HEK293 (cell line): ENCODE results near the gene CLK1.

Experiments
- EGR2 ChIP-seq: fragments of 450-650 bp; formaldehyde crosslinking; IDR thresholded peaks from 2 replicates; pipeline ENCODE4 v1.5.1; 2016; ENCODE audit warnings: low read depth, missing biosample characterization, missing genetic modification characterization
- FEZF1 ChIP-seq: fragments of 450-650 bp; formaldehyde crosslinking; IDR thresholded peaks from 2 replicates; pipeline ENCODE4 v1.5.1; 2016; ENCODE audit warnings: missing biosample characterization, missing genetic modification characterization
- IKZF3 ChIP-seq: fragments of 450-650 bp; IDR thresholded peaks from 2 replicates; pipeline ENCODE4 v1.5.0; 2018; ENCODE audit warnings: missing biosample characterization, mild to moderate bottlenecking, missing genetic modification characterization, moderate library complexity
- KLF8 ChIP-seq: fragments of 450-650 bp; formaldehyde crosslinking; IDR thresholded peaks from 2 replicates; pipeline ENCODE4 v1.5.1; 2016; ENCODE audit warnings: missing biosample characterization, missing genetic modification characterization
- MZF1 ChIP-seq: fragments of 450-650 bp; formaldehyde crosslinking; IDR thresholded peaks from 2 replicates; pipeline ENCODE4 v1.5.1; 2017; ENCODE audit warnings: missing biosample characterization, missing genetic modification characterization, borderline replicate concordance
- PRDM1 ChIP-seq: fragments of 450-650 bp; formaldehyde crosslinking; IDR thresholded peaks from 2 replicates; pipeline ENCODE4; 2016; ENCODE audit warnings: missing biosample characterization, missing genetic modification characterization
- SCRT2 ChIP-seq: fragments of 450-650 bp; formaldehyde crosslinking; IDR thresholded peaks from 2 replicates; pipeline ENCODE4 v1.5.1; 2016; ENCODE audit warnings: missing biosample characterization, missing genetic modification characterization
- SP2 ChIP-seq: fragments of 450-650 bp; formaldehyde crosslinking; IDR thresholded peaks from 2 replicates; pipeline ENCODE4 v1.5.1; 2016; ENCODE audit warnings: missing biosample characterization, missing genetic modification characterization
- ZBTB1 ChIP-seq: fragments of 450-650 bp; formaldehyde crosslinking; IDR thresholded peaks from 2 replicates; pipeline ENCODE4 v1.5.1; 2016; ENCODE audit warnings: missing biosample characterization, missing genetic modification characterization
- ZFP37 ChIP-seq: fragments of 450-650 bp; formaldehyde crosslinking; IDR thresholded peaks from 2 replicates; pipeline ENCODE4 v1.5.1; 2016; ENCODE audit warnings: missing biosample characterization, missing genetic modification characterization
- ZNF10 ChIP-seq: fragments of 450-650 bp; formaldehyde crosslinking; IDR thresholded peaks from 2 replicates; pipeline ENCODE4 v1.5.1; 2017; ENCODE audit warnings: missing biosample characterization, missing genetic modification characterization
- ZNF133 ChIP-seq: fragments of 450-650 bp; formaldehyde crosslinking; IDR thresholded peaks from 2 replicates; pipeline ENCODE4 v1.5.1; 2016; ENCODE audit warnings: missing biosample characterization, missing genetic modification characterization
- ZNF146 ChIP-seq: fragments of 450-650 bp; formaldehyde crosslinking; IDR thresholded peaks from 2 replicates; pipeline ENCODE4 v1.5.1; 2016; ENCODE audit warnings: missing biosample characterization, missing genetic modification characterization
- ZNF155 ChIP-seq: fragments of 450-650 bp; formaldehyde crosslinking; IDR thresholded peaks from 2 replicates; pipeline ENCODE4 v1.5.1; 2016; ENCODE audit warnings: missing biosample characterization, missing genetic modification characterization
- ZNF2 ChIP-seq: fragments of 450-650 bp; formaldehyde crosslinking; IDR thresholded peaks from 2 replicates; pipeline ENCODE4 v1.5.1; 2016; ENCODE audit warnings: missing biosample characterization, missing genetic modification characterization
- ZNF239 ChIP-seq: fragments of 450-650 bp; formaldehyde crosslinking; IDR thresholded peaks from 2 replicates; pipeline ENCODE4 v1.5.1; 2016; ENCODE audit warnings: missing biosample characterization, missing genetic modification characterization
- ZNF266 ChIP-seq: fragments of 450-650 bp; formaldehyde crosslinking; IDR thresholded peaks from 2 replicates; pipeline ENCODE4 v1.5.1; 2016; ENCODE audit warnings: missing biosample characterization, missing genetic modification characterization, low read depth
- ZNF292 ChIP-seq: fragments of 450-650 bp; formaldehyde crosslinking; IDR thresholded peaks from 2 replicates; pipeline ENCODE4 v1.5.1; 2016; ENCODE audit warnings: low read depth, missing biosample characterization, missing genetic modification characterization, borderline replicate concordance
- ZNF302 ChIP-seq: fragments of 450-650 bp; formaldehyde crosslinking; IDR thresholded peaks from 2 replicates; pipeline ENCODE4 v1.5.1; 2016; ENCODE audit warnings: missing biosample characterization, missing genetic modification characterization, low read depth
- ZNF335 ChIP-seq: fragments of 450-650 bp; formaldehyde crosslinking; conservative IDR thresholded peaks from 2 replicates; pipeline ENCODE4 v1.5.1; 2016; ENCODE audit warnings: missing biosample characterization, missing genetic modification characterization
- ZNF394 ChIP-seq: fragments of 450-650 bp; formaldehyde crosslinking; IDR thresholded peaks from 2 replicates; pipeline ENCODE4 v1.5.1; 2016; ENCODE audit warnings: missing biosample characterization, missing genetic modification characterization, mild to moderate bottlenecking, moderate library complexity, borderline replicate concordance
- ZNF404 ChIP-seq: fragments of 450-650 bp; formaldehyde crosslinking; IDR thresholded peaks from 2 replicates; pipeline ENCODE4 v1.5.1; 2017; ENCODE audit warnings: missing biosample characterization, missing genetic modification characterization
- ZNF416 ChIP-seq: fragments of 450-650 bp; formaldehyde crosslinking; IDR thresholded peaks from 2 replicates; pipeline ENCODE4 v1.5.1; 2016; ENCODE audit warnings: missing biosample characterization, missing genetic modification characterization
- ZNF426 ChIP-seq: fragments of 450-650 bp; formaldehyde crosslinking; IDR thresholded peaks from 2 replicates; pipeline ENCODE4 v1.5.1; 2017; ENCODE audit warnings: missing biosample characterization, missing genetic modification characterization, mild to moderate bottlenecking, inconsistent platforms, moderate library complexity
- ZNF544 ChIP-seq: fragments of 450-650 bp; formaldehyde crosslinking; IDR thresholded peaks from 2 replicates; pipeline ENCODE4 v1.5.0; 2017; ENCODE audit warnings: missing biosample characterization, missing genetic modification characterization
- ZNF558 ChIP-seq: fragments of 450-650 bp; formaldehyde crosslinking; IDR thresholded peaks from 2 replicates; pipeline ENCODE4 v1.5.1; 2016; ENCODE audit warnings: missing biosample characterization, missing genetic modification characterization
- ZNF610 ChIP-seq: fragments of 450-650 bp; formaldehyde crosslinking; IDR thresholded peaks from 2 replicates; pipeline ENCODE4 v1.5.1; 2016; ENCODE audit warnings: missing biosample characterization, missing genetic modification characterization, borderline replicate concordance
- ZNF658 ChIP-seq: fragments of 450-650 bp; formaldehyde crosslinking; IDR thresholded peaks from 2 replicates; pipeline ENCODE4; 2016; ENCODE audit warnings: missing biosample characterization, missing genetic modification characterization
- ZNF76 ChIP-seq: fragments of 450-650 bp; formaldehyde crosslinking; IDR thresholded peaks from 2 replicates; pipeline ENCODE4; 2016; ENCODE audit warnings: low read depth, missing biosample characterization, missing genetic modification characterization, borderline replicate concordance
- ZNF837 ChIP-seq: fragments of 450-650 bp; formaldehyde crosslinking; IDR thresholded peaks from 2 replicates; pipeline ENCODE4 v1.5.1; 2016; ENCODE audit warnings: missing biosample characterization, missing genetic modification characterization
- TF ChIP-seq, protein P1 (sequence below): fragments of 450-650 bp; formaldehyde crosslinking; conservative IDR thresholded peaks from 2 replicates; pipeline ENCODE4 v1.5.1; 2016; ENCODE audit warnings: low read depth, missing biosample characterization, missing genetic modification characterization
- TF ChIP-seq, protein P2 (sequence below): fragments of 450-650 bp; formaldehyde crosslinking; IDR thresholded peaks from 2 replicates; pipeline ENCODE4 v1.5.1; 2016; ENCODE audit warnings: missing biosample characterization, missing genetic modification characterization
- TF ChIP-seq, protein P3 (sequence below): fragments of 450-650 bp; formaldehyde crosslinking; IDR thresholded peaks from 2 replicates; pipeline ENCODE4 v1.5.1; 2016; ENCODE audit warnings: missing biosample characterization, missing genetic modification characterization
- TF ChIP-seq, protein P4 (sequence below): fragments of 450-650 bp; formaldehyde crosslinking; IDR thresholded peaks from 2 replicates; pipeline ENCODE4 v1.5.1; 2016; ENCODE audit warnings: missing biosample characterization, missing genetic modification characterization
- TF ChIP-seq, protein P5 (sequence below): fragments of 450-650 bp; formaldehyde crosslinking; IDR thresholded peaks from 2 replicates; pipeline ENCODE4 v1.5.1; 2016; ENCODE audit warnings: missing biosample characterization, missing genetic modification characterization, borderline replicate concordance

CLK1 gene

DNA sequence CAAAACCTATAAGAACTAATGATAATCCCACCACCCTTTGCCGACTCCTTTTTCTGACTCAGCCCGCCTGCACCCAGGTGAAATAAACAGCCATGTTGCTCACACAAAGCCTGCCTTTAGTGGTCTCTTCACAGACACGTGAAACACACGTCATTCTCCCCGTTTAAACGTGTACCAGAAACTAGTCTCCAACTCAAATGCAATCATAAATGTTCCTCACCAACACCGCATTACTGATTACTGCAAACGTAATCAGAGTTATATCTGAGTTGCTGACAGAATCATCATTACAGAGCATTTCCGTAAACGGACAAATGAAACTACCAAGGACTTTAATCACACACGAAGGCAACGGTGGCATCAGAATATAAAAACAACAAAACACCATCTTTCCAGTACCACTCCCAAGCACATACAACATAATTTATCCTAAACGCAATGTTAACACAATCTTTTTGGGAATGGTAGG is 1.9 kb downstream of the CLK1 start (continued):
- TF ChIP-seq, protein P1, sequence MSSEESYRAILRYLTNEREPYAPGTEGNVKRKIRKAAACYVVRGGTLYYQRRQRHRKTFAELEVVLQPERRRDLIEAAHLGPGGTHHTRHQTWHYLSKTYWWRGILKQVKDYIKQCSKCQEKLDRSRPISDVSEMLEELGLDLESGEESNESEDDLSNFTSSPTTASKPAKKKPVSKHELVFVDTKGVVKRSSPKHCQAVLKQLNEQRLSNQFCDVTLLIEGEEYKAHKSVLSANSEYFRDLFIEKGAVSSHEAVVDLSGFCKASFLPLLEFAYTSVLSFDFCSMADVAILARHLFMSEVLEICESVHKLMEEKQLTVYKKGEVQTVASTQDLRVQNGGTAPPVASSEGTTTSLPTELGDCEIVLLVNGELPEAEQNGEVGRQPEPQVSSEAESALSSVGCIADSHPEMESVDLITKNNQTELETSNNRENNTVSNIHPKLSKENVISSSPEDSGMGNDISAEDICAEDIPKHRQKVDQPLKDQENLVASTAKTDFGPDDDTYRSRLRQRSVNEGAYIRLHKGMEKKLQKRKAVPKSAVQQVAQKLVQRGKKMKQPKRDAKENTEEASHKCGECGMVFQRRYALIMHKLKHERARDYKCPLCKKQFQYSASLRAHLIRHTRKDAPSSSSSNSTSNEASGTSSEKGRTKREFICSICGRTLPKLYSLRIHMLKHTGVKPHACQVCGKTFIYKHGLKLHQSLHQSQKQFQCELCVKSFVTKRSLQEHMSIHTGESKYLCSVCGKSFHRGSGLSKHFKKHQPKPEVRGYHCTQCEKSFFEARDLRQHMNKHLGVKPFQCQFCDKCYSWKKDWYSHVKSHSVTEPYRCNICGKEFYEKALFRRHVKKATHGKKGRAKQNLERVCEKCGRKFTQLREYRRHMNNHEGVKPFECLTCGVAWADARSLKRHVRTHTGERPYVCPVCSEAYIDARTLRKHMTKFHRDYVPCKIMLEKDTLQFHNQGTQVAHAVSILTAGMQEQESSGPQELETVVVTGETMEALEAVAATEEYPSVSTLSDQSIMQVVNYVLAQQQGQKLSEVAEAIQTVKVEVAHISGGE: no peak
- no peak for TF ChIP-seq ZNF558 (tag by site-specific recombination)
- no peak for TF ChIP-seq ZNF302 (tag by site-specific recombination)
- TF ChIP-seq ZNF266 (tag by site-specific recombination): no peak
- TF ChIP-seq IKZF3 (tag by site-specific recombination): no peak
- no peak for TF ChIP-seq ZNF133
- TF ChIP-seq, protein P2, sequence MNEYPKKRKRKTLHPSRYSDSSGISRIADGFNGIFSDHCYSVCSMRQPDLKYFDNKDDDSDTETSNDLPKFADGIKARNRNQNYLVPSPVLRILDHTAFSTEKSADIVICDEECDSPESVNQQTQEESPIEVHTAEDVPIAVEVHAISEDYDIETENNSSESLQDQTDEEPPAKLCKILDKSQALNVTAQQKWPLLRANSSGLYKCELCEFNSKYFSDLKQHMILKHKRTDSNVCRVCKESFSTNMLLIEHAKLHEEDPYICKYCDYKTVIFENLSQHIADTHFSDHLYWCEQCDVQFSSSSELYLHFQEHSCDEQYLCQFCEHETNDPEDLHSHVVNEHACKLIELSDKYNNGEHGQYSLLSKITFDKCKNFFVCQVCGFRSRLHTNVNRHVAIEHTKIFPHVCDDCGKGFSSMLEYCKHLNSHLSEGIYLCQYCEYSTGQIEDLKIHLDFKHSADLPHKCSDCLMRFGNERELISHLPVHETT: no peak
- no peak for TF ChIP-seq ZNF394
- TF ChIP-seq ZNF416 (tag by site-specific recombination): no peak
- TF ChIP-seq ZNF155 (tag by site-specific recombination): no peak
- no peak for TF ChIP-seq ZNF76
- peak; percentile 48; the same call in 1 of the 2 replicates for TF ChIP-seq SP2 (tag by site-specific recombination)
- no peak for TF ChIP-seq ZNF658 (tag by site-specific recombination)
- TF ChIP-seq ZNF335 (tag by site-specific recombination): no peak
- no peak for TF ChIP-seq ZNF837 (tag by site-specific recombination)
- TF ChIP-seq, protein P3, sequence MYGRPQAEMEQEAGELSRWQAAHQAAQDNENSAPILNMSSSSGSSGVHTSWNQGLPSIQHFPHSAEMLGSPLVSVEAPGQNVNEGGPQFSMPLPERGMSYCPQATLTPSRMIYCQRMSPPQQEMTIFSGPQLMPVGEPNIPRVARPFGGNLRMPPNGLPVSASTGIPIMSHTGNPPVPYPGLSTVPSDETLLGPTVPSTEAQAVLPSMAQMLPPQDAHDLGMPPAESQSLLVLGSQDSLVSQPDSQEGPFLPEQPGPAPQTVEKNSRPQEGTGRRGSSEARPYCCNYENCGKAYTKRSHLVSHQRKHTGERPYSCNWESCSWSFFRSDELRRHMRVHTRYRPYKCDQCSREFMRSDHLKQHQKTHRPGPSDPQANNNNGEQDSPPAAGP (tag by site-specific recombination): no peak
- no peak for TF ChIP-seq ZNF404 (tag by site-specific recombination)
- no peak for TF ChIP-seq ZNF292 (tag by site-specific recombination)
- TF ChIP-seq EGR2 (tag by site-specific recombination): no peak
- TF ChIP-seq KLF8 (tag by site-specific recombination): no peak
- 0 out of 2 replicates have a peak, but pooled peaks have one; percentile 31 for TF ChIP-seq ZNF2
- TF ChIP-seq ZFP37 (tag by site-specific recombination): no peak
- no peak for TF ChIP-seq PRDM1 (tag by site-specific recombination)
- TF ChIP-seq ZNF426: no peak
- TF ChIP-seq MZF1: no peak
- TF ChIP-seq FEZF1 (tag by site-specific recombination): 0 out of 2 replicates have a peak, but pooled peaks have one; percentile 26
- TF ChIP-seq ZBTB1: no peak
- TF ChIP-seq, protein P4, sequence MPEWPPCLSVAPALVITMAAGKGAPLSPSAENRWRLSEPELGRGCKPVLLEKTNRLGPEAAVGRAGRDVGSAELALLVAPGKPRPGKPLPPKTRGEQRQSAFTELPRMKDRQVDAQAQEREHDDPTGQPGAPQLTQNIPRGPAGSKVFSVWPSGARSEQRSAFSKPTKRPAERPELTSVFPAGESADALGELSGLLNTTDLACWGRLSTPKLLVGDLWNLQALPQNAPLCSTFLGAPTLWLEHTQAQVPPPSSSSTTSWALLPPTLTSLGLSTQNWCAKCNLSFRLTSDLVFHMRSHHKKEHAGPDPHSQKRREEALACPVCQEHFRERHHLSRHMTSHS: no peak
- TF ChIP-seq SCRT2 (tag by site-specific recombination): no peak
- TF ChIP-seq ZNF544 (tag by site-specific recombination): no peak
- peak; percentile 54; the same call in 1 of the 2 replicates for TF ChIP-seq ZNF10
- no peak for TF ChIP-seq ZNF610 (tag by site-specific recombination)
- TF ChIP-seq, protein P5, sequence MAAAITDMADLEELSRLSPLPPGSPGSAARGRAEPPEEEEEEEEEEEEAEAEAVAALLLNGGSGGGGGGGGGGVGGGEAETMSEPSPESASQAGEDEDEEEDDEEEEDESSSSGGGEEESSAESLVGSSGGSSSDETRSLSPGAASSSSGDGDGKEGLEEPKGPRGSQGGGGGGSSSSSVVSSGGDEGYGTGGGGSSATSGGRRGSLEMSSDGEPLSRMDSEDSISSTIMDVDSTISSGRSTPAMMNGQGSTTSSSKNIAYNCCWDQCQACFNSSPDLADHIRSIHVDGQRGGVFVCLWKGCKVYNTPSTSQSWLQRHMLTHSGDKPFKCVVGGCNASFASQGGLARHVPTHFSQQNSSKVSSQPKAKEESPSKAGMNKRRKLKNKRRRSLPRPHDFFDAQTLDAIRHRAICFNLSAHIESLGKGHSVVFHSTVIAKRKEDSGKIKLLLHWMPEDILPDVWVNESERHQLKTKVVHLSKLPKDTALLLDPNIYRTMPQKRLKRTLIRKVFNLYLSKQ: no peak
- TF ChIP-seq ZNF239 (tag by site-specific recombination): no peak
- no peak for TF ChIP-seq ZNF146 (tag by site-specific recombination)
